Putamen (tissue), 1 donor: ENCODE measurements around the gene HOXC11.

Experiments
- DNase-seq: peaks from one replicate; pipeline ENCODE4 v3.0.0-alpha.2; 2016; ENCODE audit warnings: low spot score

Gene HOXC11

GRCh38 chr12:53942467-53942997 lies 30.4 kb upstream of the HOXC11 start:
- DNase-seq: no peak

- no peak for DNase-seq
Measured at GRCh38 chr12:53944209-53944608, 28.7 kb upstream of the HOXC11 start.

GRCh38 chr12:53944907-53945847 lies 27.7 kb upstream of the HOXC11 start:
- no peak for DNase-seq

- DNase-seq: no peak
Measured at GRCh38 chr12:53947743-53948142, 25.2 kb upstream of the HOXC11 start.

GRCh38 chr12:53948650-53949593 lies 24.0 kb upstream of the HOXC11 start:
- DNase-seq: no peak

- DNase-seq: no peak
Measured at GRCh38 chr12:53949631-53950436, 23.1 kb upstream of the HOXC11 start.

- DNase-seq: no peak
Measured at GRCh38 chr12:53950437-53950773, 22.5 kb upstream of the HOXC11 start.

- DNase-seq: no peak
Measured at GRCh38 chr12:53950789-53951576, 21.9 kb upstream of the HOXC11 start.

GRCh38 chr12:53951577-53952334 lies 21.2 kb upstream of the HOXC11 start:
- no peak for DNase-seq

- DNase-seq: no peak
Measured at GRCh38 chr12:53952335-53952694, 20.6 kb upstream of the HOXC11 start.

- DNase-seq: no peak
Measured at GRCh38 chr12:53952871-53953734, 19.8 kb upstream of the HOXC11 start.

- DNase-seq: no peak
Measured at GRCh38 chr12:53953831-53954693, 18.9 kb upstream of the HOXC11 start.

- no peak for DNase-seq
Measured at GRCh38 chr12:53954694-53955035, 18.3 kb upstream of the HOXC11 start, which contains the start of gene HOXC12. TSS of gene HOXC12 (plus strand) at chr12:53954903. CDS start at chr12:53954930, 27 bp downstream.

GRCh38 chr12:53955036-53955775 lies 17.7 kb upstream of the HOXC11 start:
- DNase-seq: no peak

- DNase-seq: no peak
Measured at GRCh38 chr12:53955776-53956250, 17.1 kb upstream of the HOXC11 start.

GRCh38 chr12:53956251-53956887 lies 16.6 kb upstream of the HOXC11 start:
- no peak for DNase-seq
